ENCODE results near the gene FAR1.

The FAR1 gene

DNA sequence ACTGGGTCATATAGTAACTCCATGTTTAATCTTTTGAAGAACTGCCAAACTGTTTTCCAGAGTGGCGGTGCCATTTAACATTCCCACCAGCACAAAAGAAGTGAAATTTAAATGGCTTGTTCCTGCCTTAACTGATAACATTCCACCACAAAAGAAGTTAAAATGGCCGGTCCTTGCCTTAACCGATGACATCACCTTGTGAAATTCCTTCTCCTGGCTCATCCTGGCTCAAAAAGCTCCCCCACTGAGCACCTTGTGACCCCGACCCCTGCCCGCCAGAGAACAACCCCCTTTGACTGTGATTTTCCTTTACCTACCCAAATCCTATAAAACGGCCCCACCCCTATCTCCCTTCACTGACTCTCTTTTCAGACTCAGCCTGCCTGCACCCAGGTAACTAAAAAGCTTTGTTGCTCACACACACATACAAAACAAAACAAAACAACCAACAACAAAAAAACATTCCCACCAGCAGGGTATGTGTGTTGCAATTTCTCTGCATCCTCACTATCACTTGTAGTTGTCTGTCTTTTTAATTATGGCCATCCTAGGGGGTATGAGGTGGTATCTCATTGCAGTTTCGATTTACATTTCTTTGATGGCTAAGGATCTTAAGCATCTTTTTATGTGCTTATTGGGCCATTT lies 109.0 kb downstream of the FAR1 start:
- no peak for DNase-seq (ENCODE audit: low read depth)

DNA sequence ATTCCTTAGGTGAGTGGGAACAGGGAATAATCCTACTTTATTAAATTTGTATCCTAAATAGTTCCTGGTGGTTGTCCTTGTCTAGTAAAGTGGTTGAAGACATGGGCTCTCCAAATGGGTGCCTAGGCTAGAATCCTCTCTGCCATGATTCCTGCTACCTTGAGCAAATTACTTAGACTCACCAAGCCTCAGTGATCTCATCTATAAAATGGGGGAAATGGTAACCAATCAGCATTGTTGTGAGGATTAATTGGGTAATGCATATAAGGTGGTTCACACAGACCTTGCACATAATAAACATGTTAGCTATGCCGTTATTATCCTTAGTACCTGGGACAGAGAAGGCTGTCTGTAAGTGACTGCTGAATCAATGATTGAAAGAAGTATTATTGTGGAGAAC lies 109.9 kb downstream of the FAR1 start:
- no peak for DNase-seq (ENCODE audit: low read depth)

DNA sequence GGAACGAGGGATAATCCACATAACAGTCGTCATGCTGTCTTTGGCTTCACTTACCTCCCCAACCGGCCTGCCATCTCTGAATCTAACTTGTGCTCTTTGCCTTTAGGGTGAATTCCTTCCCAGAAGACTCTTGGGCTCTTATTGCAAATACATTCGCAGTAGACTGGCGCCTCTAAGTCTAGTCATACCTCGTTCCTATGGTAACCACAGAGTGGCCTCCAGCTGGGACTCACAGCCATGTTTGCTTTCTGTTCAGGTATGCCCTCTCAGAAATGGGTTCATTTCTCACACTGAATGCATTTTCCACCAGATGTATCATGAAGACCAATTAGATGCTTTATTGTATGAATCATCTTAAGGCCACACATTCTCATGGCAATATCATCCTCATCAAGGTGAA lies 112.7 kb downstream of the FAR1 start:
- no peak for DNase-seq (ENCODE audit: low read depth)
